ENCODE results near the gene TECR. TPM values are rescaled to one million over a fixed set of nuclear protein-coding genes. Genes with fewer than 3 reads are reported as not detected.
A peak's percentile ranks its signal among the peaks of the same experiment; 100 is the strongest.

TECR gene
- total RNA-seq, 1 donor from 2014 or later: 186 TPM

DNA sequence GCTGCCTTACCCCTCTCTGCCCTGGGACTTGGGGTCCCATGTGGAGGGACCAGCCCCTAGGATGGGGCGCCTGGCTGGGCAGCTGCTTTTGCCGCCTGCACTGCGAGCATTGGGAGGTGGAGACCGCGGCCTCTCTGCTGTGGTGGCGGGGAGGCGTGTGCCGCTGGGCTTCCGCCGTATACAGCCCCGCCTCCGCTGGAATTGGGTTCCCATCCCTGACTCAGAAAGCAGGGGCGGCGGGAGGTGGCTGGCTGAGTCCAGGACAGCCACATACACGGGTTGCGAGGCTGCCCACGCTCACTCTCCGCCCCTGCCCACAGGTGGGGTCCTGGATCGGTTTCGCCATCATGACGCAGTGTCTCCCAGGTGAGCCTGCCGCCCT lies 35.9 kb downstream of the TECR start:
- peaks cover 7% of the 10 kb centered on the region for H3K36me3 Mint-ChIP-seq (ENCODE audit: insufficient read depth)
- no peak overlapping the region for H3K27ac Mint-ChIP-seq
- no peak overlapping the region for H3K4me3 Mint-ChIP-seq (ENCODE audit: low read depth)
- TF ChIP-seq, protein P1, sequence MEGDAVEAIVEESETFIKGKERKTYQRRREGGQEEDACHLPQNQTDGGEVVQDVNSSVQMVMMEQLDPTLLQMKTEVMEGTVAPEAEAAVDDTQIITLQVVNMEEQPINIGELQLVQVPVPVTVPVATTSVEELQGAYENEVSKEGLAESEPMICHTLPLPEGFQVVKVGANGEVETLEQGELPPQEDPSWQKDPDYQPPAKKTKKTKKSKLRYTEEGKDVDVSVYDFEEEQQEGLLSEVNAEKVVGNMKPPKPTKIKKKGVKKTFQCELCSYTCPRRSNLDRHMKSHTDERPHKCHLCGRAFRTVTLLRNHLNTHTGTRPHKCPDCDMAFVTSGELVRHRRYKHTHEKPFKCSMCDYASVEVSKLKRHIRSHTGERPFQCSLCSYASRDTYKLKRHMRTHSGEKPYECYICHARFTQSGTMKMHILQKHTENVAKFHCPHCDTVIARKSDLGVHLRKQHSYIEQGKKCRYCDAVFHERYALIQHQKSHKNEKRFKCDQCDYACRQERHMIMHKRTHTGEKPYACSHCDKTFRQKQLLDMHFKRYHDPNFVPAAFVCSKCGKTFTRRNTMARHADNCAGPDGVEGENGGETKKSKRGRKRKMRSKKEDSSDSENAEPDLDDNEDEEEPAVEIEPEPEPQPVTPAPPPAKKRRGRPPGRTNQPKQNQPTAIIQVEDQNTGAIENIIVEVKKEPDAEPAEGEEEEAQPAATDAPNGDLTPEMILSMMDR (IDR thresholded peaks at IDR 0.05; ENCODE audit: unreplicated experiment): no peak
- DNase-seq (ENCODE audit: low spot score, unreplicated experiment): no peak
- H3K27me3 Mint-ChIP-seq: no peaks in the 10 kb centered on the region
- H3K9me3 Mint-ChIP-seq (ENCODE audit: low read depth): no peaks in the 10 kb centered on the region
- H3K4me1 Mint-ChIP-seq (ENCODE audit: low read depth): no peaks in the 10 kb centered on the region

GRCh38 chr19:14565765-14566711 lies 36.6 kb downstream of the TECR start:
- Mint-ChIP-seq H3K36me3 (ENCODE audit: insufficient read depth) (peaks cover 7% of the 10 kb centered on the region), H3K27me3 (no peaks in the 10 kb centered on the region), H3K27ac (no peak overlapping the region), H3K4me3 (ENCODE audit: low read depth) (no peak overlapping the region), H3K4me1 (ENCODE audit: low read depth) (peaks cover 2% of the 10 kb centered on the region), H3K9me3 (ENCODE audit: low read depth) (no peaks in the 10 kb centered on the region)
- TF ChIP-seq, protein P1 (IDR thresholded peaks at IDR 0.05; ENCODE audit: unreplicated experiment): no peak
- no peak for DNase-seq (ENCODE audit: low spot score, unreplicated experiment)

DNA sequence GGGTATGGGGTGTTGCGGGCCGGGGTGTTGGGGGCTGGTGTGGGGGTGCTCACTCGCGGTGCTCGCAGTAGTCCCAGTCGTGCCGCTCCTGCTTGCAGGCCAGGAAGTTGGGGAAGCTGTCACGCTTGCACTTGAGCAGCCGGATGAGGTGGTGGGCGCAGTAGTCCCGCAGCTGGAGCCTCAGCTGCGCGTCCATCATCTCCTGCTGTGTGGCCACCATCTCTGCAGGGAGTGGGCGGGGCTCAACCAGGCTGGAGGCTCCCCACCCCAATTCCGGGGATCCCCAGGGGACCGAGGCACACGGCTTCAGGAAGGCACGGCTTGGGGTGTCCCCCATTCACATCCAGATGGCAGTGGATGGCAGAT lies 37.3 kb downstream of the TECR start:
- Mint-ChIP-seq H3K9me3 (ENCODE audit: low read depth) (no peaks in the 10 kb centered on the region), H3K4me1 (ENCODE audit: low read depth) (peaks cover 5% of the 10 kb centered on the region), H3K36me3 (ENCODE audit: insufficient read depth) (peaks cover 7% of the 10 kb centered on the region), H3K27me3 (no peaks in the 10 kb centered on the region), H3K4me3 (ENCODE audit: low read depth) (no peak overlapping the region), H3K27ac (no peak overlapping the region)
- DNase-seq (ENCODE audit: low spot score, unreplicated experiment): no peak
- TF ChIP-seq, protein P1 (IDR thresholded peaks at IDR 0.05; ENCODE audit: unreplicated experiment): no peak

DNA sequence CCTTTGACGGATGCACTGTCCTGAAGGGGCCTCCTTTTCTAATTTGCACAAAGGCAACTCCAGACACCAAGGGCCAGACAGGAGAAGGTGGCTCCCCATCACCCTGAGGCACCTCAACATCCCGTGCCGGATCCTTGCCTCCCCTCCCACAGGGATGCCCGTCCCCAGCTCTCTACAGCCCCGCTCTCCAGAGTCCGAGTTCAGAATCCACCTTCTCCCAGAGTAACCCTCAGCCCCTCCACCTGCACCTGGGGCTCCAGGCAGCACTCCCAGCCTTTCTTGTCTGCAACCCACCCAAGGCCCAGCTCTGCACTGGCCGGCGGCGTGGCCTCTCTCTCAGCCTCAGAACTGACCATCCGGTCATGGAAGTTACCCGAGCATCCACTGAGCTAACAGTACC lies 37.7 kb downstream of the TECR start:
- Mint-ChIP-seq H3K4me3 (ENCODE audit: low read depth) (no peak overlapping the region), H3K36me3 (ENCODE audit: insufficient read depth) (peaks cover 7% of the 10 kb centered on the region), H3K9me3 (ENCODE audit: low read depth) (no peaks in the 10 kb centered on the region), H3K27ac (no peak overlapping the region), H3K27me3 (no peaks in the 10 kb centered on the region), H3K4me1 (ENCODE audit: low read depth) (peaks cover 5% of the 10 kb centered on the region)
- DNase-seq (ENCODE audit: low spot score, unreplicated experiment): no peak
- TF ChIP-seq, protein P1 (IDR thresholded peaks at IDR 0.05; ENCODE audit: unreplicated experiment): no peak

DNA sequence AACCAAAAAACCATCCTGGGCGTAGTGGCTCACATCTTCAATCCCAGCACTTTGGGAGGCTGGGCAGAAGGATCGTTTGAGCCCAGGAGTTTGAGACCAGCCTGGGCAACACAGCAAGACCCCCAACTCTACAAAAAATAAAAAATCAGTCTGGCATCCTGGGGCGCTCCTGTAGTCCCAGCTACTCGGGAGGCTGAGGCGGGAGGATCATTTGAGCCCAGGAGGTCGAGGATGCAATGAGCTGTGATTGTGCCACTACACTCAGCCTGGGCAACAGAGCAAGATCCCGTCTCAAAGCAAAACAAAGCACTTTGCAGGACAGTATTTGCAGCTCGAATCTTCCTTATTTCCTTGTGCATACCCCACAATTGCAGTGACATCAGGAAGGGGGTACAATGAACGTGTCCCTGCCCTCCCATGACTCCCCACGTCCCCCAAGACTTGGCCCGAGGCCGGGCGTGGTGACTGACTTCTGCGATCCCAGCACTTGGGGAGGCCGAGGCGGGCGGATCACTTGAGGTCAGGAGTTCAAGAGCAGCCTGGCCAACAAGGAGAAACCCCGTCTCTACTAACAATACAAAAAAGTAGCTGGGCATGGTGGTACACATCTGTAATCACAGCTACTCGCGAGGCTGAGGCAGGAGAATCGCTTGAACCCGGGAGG lies 41.6 kb downstream of the TECR start:
- DNase-seq (ENCODE audit: low spot score, unreplicated experiment): no peak
- H3K4me1 Mint-ChIP-seq (ENCODE audit: low read depth): peaks cover 9% of the 10 kb centered on the region
- no peaks in the 10 kb centered on the region for H3K27me3 Mint-ChIP-seq
- no peaks in the 10 kb centered on the region for H3K9me3 Mint-ChIP-seq (ENCODE audit: low read depth)
- H3K27ac Mint-ChIP-seq: peak overlapping the region; percentile 88
- TF ChIP-seq, protein P1 (IDR thresholded peaks at IDR 0.05; ENCODE audit: unreplicated experiment): no peak
- H3K36me3 Mint-ChIP-seq (ENCODE audit: insufficient read depth): peaks cover 4% of the 10 kb centered on the region
- H3K4me3 Mint-ChIP-seq (ENCODE audit: low read depth): peak overlapping the region; percentile 96
